Caco-2 (cell line): ENCODE data around the gene DMXL2. TPM values are rescaled to one million over a fixed set of nuclear protein-coding genes. Genes with fewer than 3 reads are reported as not detected.

Experiments
- BruUV-seq: library from RNA; stranded (reverse); fragments of 400-500 nt; replicated peaks from 2 replicates; lab custom pipeline; 2021; lab: Mats Ljungman, UMichigan
- CTCF ChIA-PET: fragments of 300-600 bp; sonication (Branson Sonifier 250); formaldehyde crosslinking; loops from one replicate; lab custom pipeline; 2022; ENCODE audit warnings: antibody characterized with exemption; lab: Charles Lee
- POLR2A ChIA-PET: fragments of 300-600 bp; sonication (Branson Sonifier 250); formaldehyde crosslinking; loops from one replicate; lab custom pipeline; 2022; ENCODE audit warnings: antibody characterized with exemption; lab: Charles Lee
- DNase-seq, 2 experiments: peaks; one replicate each; pipeline versions ENCODE4 v3.0.0 to v3.0.0-alpha.2; 2020 to 2022
- H3K27me3 ChIP-seq: replicated peaks from 2 replicates; pipeline ENCODE4 v1.6.0; 2011; ENCODE audit warnings: low read length; ENCODE audit not compliant: control insufficient read depth, insufficient read depth
- H3K36me3 ChIP-seq: 2 replicates; pipeline ENCODE4 v1.5.1; 2011; ENCODE audit warnings: low read length; ENCODE audit not compliant: control insufficient read depth, insufficient read depth
- H3K4me1 ChIP-seq: fragments of 250-450 bp; sonication (Bioruptor Pico); 2 replicates; pipeline ENCODE4 v1.5.1; 2020; ENCODE audit warnings: mild to moderate bottlenecking
- H3K4me3 ChIP-seq: 2 replicates; pipeline ENCODE4 v1.5.1; 2011; ENCODE audit warnings: low read depth, mild to moderate bottlenecking, control low read depth, low read length
- H3K9me3 ChIP-seq: fragments of 250-450 bp; sonication (Bioruptor Pico); 2 replicates; pipeline ENCODE4 v1.5.1; 2020; ENCODE audit warnings: mild to moderate bottlenecking, moderate library complexity
- H3K27ac Mint-ChIP-seq: one replicate; pipeline ENCODE4 v1.8.0; 2022; ENCODE audit warnings: mixed read lengths; ENCODE audit not compliant: unreplicated experiment
- H3K27me3 Mint-ChIP-seq: one replicate; pipeline ENCODE4 v1.8.0; 2022; ENCODE audit warnings: mixed read lengths; ENCODE audit not compliant: insufficient read depth, unreplicated experiment
- H3K36me3 Mint-ChIP-seq: one replicate; pipeline ENCODE4 v1.8.0; 2022; ENCODE audit warnings: mild to moderate bottlenecking, mixed read lengths; ENCODE audit not compliant: insufficient read depth, unreplicated experiment
- H3K4me1 Mint-ChIP-seq: one replicate; pipeline ENCODE4 v1.8.0; 2022; ENCODE audit warnings: low read depth, mixed read lengths; ENCODE audit not compliant: unreplicated experiment
- H3K4me3 Mint-ChIP-seq: one replicate; pipeline ENCODE4 v1.8.0; 2022; ENCODE audit warnings: mild to moderate bottlenecking, moderate library complexity, mixed read lengths; ENCODE audit not compliant: unreplicated experiment
- H3K9me3 Mint-ChIP-seq: one replicate; pipeline ENCODE4 v1.8.0; 2022; ENCODE audit warnings: mixed read lengths; ENCODE audit not compliant: unreplicated experiment
- intact Hi-C: fragments of 100-400 bp; cut with micrococcal nuclease; formaldehyde crosslinking; loops from one replicate; pipeline ENCODE4 v1.10.0; 2022; ENCODE audit not compliant: unreplicated experiment
- total RNA-seq: library from RNA; stranded (reverse); gene quantifications from 2 replicates; pipeline ENCODE4 v1.2.3, GENCODE V29; 2022
- TF ChIP-seq, protein P1 (sequence below), 2 experiments: fragments of 200-600 bp in 1 of 2; IDR thresholded peaks; 1 replicate in 1 of 2; 2 replicates in 1 of 2; pipeline versions ENCODE4 v1.5.1 to v1.8.0; 2011 to 2022; ENCODE audit warnings: antibody characterized with exemption in 1 of 2, control low read depth in 1 of 2, inconsistent platforms in 1 of 2, low read depth in 1 of 2, low read length in 1 of 2, mild to moderate bottlenecking in 1 of 2, moderate library complexity in 1 of 2; ENCODE audit not compliant: insufficient read depth in 1 of 2, severe bottlenecking in 1 of 2, unreplicated experiment in 1 of 2

The DMXL2 gene
- total RNA-seq, 1 experiment from 2014 or later = 7.5 TPM

DNA sequence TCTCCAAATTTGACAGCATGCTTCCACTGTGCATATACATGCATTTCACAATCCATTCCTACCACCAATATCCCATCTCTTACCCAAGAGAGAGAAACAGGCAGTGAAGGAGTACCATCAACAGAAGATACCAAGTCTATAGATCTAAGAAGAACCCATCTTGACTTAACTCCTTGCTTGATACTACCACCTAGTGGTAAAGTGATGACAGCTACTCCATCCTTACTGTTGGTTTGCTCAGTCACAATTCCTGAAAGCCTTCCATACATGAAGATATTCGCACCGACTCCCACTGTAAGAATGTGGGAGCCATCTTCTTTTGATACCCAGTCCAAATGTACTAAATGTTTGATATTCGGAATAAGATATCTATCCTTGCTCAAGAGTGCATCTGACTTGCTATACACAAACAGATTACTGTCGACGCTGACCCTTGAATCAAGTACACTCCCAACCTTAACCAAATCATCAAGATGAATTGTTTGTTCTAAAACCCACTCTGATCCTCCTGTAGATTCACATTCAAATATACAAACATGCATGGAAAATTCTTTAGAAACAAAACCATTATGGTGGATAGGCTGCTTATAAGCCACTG is 123.1 kb downstream of the DMXL2 start:
- no peaks in the 10 kb centered on the region for H3K9me3 Mint-ChIP-seq
- intact Hi-C loops = loop anchor here (1.0 to 10.0 kb wide), 3 partner anchors 97 to 335 kb away; no protein-coding TSS in a partner anchor
- no peaks in the 10 kb centered on the region for H3K27me3 Mint-ChIP-seq
- H3K4me3 ChIP-seq = no peak overlapping the region
- H3K9me3 ChIP-seq = no peaks in the 10 kb centered on the region
- H3K36me3 Mint-ChIP-seq = no peaks in the 10 kb centered on the region
- CTCF ChIA-PET = interaction anchor here (0.8 to 1.0 kb wide), 2 partner anchors 269 to 277 kb away, joined by 3 to 4 read pairs; no protein-coding TSS in a partner anchor
- H3K36me3 ChIP-seq = no peaks in the 10 kb centered on the region
- no TSS peak for BruUV-seq
- DNase-seq = peak in 1 of 2 experiments; percentile 25
- 0 out of 2 replicates have a peak, but pooled peaks cover 2% of the 10 kb centered on the region for H3K4me1 ChIP-seq
- no peak overlapping the region for H3K4me3 Mint-ChIP-seq
- H3K27me3 ChIP-seq = no peaks in the 10 kb centered on the region
- POLR2A ChIA-PET = no interaction called here
- no peaks in the 10 kb centered on the region for H3K4me1 Mint-ChIP-seq
- H3K27ac Mint-ChIP-seq = no peak overlapping the region
- TF ChIP-seq, protein P1, sequence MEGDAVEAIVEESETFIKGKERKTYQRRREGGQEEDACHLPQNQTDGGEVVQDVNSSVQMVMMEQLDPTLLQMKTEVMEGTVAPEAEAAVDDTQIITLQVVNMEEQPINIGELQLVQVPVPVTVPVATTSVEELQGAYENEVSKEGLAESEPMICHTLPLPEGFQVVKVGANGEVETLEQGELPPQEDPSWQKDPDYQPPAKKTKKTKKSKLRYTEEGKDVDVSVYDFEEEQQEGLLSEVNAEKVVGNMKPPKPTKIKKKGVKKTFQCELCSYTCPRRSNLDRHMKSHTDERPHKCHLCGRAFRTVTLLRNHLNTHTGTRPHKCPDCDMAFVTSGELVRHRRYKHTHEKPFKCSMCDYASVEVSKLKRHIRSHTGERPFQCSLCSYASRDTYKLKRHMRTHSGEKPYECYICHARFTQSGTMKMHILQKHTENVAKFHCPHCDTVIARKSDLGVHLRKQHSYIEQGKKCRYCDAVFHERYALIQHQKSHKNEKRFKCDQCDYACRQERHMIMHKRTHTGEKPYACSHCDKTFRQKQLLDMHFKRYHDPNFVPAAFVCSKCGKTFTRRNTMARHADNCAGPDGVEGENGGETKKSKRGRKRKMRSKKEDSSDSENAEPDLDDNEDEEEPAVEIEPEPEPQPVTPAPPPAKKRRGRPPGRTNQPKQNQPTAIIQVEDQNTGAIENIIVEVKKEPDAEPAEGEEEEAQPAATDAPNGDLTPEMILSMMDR (IDR thresholded peaks at IDR 0.05; ENCODE audit: insufficient read depth in 1 of 2, low read depth in 1 of 2, low read length in 1 of 2, severe bottlenecking in 1 of 2, unreplicated experiment in 1 of 2) = peak; percentile 42 to 58

DNA sequence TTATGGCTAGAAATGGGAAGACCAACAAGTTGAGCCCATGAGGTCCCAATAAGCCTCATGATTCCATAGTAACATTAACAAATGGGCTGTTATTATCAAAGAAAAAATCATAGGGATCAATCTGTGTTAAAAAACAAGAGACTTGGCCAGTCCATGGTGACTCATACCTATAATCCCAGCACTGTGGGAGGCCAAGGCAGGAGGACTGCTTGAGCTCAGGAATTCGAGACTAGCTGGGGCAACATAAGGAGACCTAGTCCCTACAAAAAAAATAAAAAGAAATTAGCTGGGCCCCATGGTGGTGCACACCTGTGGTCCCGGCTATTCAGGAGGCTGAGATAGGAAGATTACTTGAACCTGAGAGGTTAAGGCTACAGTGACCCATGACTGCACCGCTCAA is 124.8 kb downstream of the DMXL2 start:
- H3K36me3 Mint-ChIP-seq = no peaks in the 10 kb centered on the region
- no peaks in the 10 kb centered on the region for H3K9me3 Mint-ChIP-seq
- intact Hi-C loops = loop anchor here (10.0 kb wide), 1 partner anchor 333 kb away; no protein-coding TSS in a partner anchor
- H3K4me1 Mint-ChIP-seq = no peaks in the 10 kb centered on the region
- Histone ChIP-seq H3K36me3 (no peaks in the 10 kb centered on the region), H3K4me3 (no peak overlapping the region), H3K27me3 (no peaks in the 10 kb centered on the region), H3K9me3 (no peaks in the 10 kb centered on the region), H3K4me1 (0 out of 2 replicates have a peak, but pooled peaks cover 2% of the 10 kb centered on the region)
- TF ChIP-seq, protein P1 (IDR thresholded peaks at IDR 0.05; ENCODE audit: insufficient read depth in 1 of 2, low read depth in 1 of 2, low read length in 1 of 2, severe bottlenecking in 1 of 2, unreplicated experiment in 1 of 2) = no peak
- no peak overlapping the region for H3K4me3 Mint-ChIP-seq
- CTCF ChIA-PET = no interaction called here
- H3K27ac Mint-ChIP-seq = no peak overlapping the region
- POLR2A ChIA-PET = no interaction called here
- no peaks in the 10 kb centered on the region for H3K27me3 Mint-ChIP-seq
- no peak for DNase-seq
- no TSS peak for BruUV-seq

DNA sequence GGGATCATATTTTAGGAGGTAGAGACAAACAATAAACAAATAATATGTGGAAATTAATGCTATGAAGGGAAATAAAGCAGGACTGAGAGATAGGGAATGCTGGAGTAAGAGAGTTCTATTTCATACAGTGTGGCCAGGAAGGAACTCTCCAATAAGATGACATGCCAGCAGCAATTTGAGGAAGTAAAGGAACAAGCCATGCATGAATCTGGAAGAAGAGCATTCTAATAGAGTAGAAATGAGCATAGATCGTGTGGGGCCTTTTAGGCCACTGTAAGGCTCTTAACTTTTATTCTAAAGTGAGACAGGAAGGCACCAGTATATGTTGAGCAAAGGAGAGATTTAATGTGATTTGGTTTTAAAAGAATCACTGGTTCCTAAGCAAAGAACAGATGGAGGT is 126.3 kb downstream of the DMXL2 start:
- no peaks in the 10 kb centered on the region for H3K4me1 Mint-ChIP-seq
- ChIA-PET POLR2A (no interaction called here), CTCF (no interaction called here)
- no TSS peak for BruUV-seq
- Histone ChIP-seq H3K4me3 (no peak overlapping the region), H3K4me1 (0 out of 2 replicates have a peak, but pooled peaks cover 2% of the 10 kb centered on the region), H3K27me3 (no peaks in the 10 kb centered on the region), H3K36me3 (no peaks in the 10 kb centered on the region), H3K9me3 (no peaks in the 10 kb centered on the region)
- no peak for DNase-seq
- H3K27ac Mint-ChIP-seq = no peak overlapping the region
- H3K27me3 Mint-ChIP-seq = no peaks in the 10 kb centered on the region
- H3K4me3 Mint-ChIP-seq = no peak overlapping the region
- no peaks in the 10 kb centered on the region for H3K36me3 Mint-ChIP-seq
- no peaks in the 10 kb centered on the region for H3K9me3 Mint-ChIP-seq
- intact Hi-C loops = loop anchor here (10.0 kb wide), 1 partner anchor 331 kb away; no protein-coding TSS in a partner anchor
- TF ChIP-seq, protein P1 (IDR thresholded peaks at IDR 0.05; ENCODE audit: insufficient read depth in 1 of 2, low read depth in 1 of 2, low read length in 1 of 2, severe bottlenecking in 1 of 2, unreplicated experiment in 1 of 2) = no peak
